HepG2 (cell line): ENCODE measurements around the gene EEF1AKMT3. TPM values are rescaled to one million over a fixed set of nuclear protein-coding genes. Genes with fewer than 3 reads are reported as not detected.
A peak's percentile ranks its signal among the peaks of the same experiment; 100 is the strongest.

Experiments
- ARNTL ChIP-seq: sonication (generic); formaldehyde crosslinking; IDR thresholded peaks from 2 replicates; pipeline ENCODE4 v1.4.0; 2020; ENCODE audit warnings: mild to moderate bottlenecking, missing genetic modification reagents
- DBP ChIP-seq: sonication (generic); formaldehyde crosslinking; IDR thresholded peaks from 2 replicates; pipeline ENCODE4 v1.4.0; 2020; ENCODE audit warnings: missing genetic modification reagents; ENCODE audit errors: not compliant biosample characterization
- POLR2A ChIP-seq, 2 experiments: IDR thresholded peaks; 2 replicates each; pipeline ENCODE4 v1.6.1; 2011; ENCODE audit warnings: low read depth in 2 of 2, low read length in 2 of 2, mild to moderate bottlenecking in 1 of 2, moderate library complexity in 1 of 2; ENCODE audit not compliant: insufficient read depth in 1 of 2
- TIGD3 ChIP-seq: sonication (generic); formaldehyde crosslinking; IDR thresholded peaks from 2 replicates; pipeline ENCODE4 v1.5.1; 2020; ENCODE audit warnings: mild to moderate bottlenecking, missing genetic modification reagents, borderline replicate concordance
- TOPORS ChIP-seq: sonication (generic); formaldehyde crosslinking; IDR thresholded peaks from 2 replicates; pipeline ENCODE4 v1.8.0; 2023; ENCODE audit warnings: mild to moderate bottlenecking, missing genetic modification reagents
- ZBTB40 ChIP-seq, 2 experiments: fragments of 450-650 bp in 1 of 2; sonication (generic) in 1 of 2; formaldehyde crosslinking in 1 of 2; IDR thresholded peaks; 2 replicates each; pipeline versions ENCODE4 v1.6.1 to v1.8.0; 2016 to 2022; ENCODE audit warnings: antibody characterized with exemption in 1 of 2, mild to moderate bottlenecking in 1 of 2, missing genetic modification reagents in 1 of 2
- ZNF3 ChIP-seq: IDR thresholded peaks from 2 replicates; pipeline ENCODE4 v1.7.0; 2017; ENCODE audit warnings: inconsistent platforms
- ZNF557 ChIP-seq: sonication (generic); formaldehyde crosslinking; IDR thresholded peaks from 2 replicates; pipeline ENCODE4 v1.4.0; 2020; ENCODE audit warnings: missing genetic modification reagents
- polyA plus RNA-seq, 8 experiments: library from polyadenylated mRNA; depleted of rRNA in 3 of 8; stranded (reverse) in 7 of 8; unstranded in 1 of 8; fragments of >200 nt; fragmentation: Illumina TruSeq in 4 of 8; extraction: Trizol in 4 of 8; gene quantifications; 2 replicates each; pipeline versions ENCODE4 v1.2.1 to v1.2.3, GENCODE V29; 2011 to 2016; ENCODE audit warnings: low read depth in 4 of 8, missing spikeins in 1 of 8, mixed read lengths in 1 of 8; ENCODE audit not compliant: insufficient read depth in 1 of 8
- total RNA-seq, 5 experiments: library from RNA; depleted of rRNA; stranded (reverse); fragments of >200 nt; fragmentation: Illumina TruSeq; extraction: Trizol; gene quantifications; 2 replicates each; pipeline ENCODE4 v1.2.3, GENCODE V29; 2016; ENCODE audit warnings: low read depth in 1 of 5
- TF ChIP-seq, protein P1 (sequence below), 2 experiments: sonication (generic) in 1 of 2; formaldehyde crosslinking in 1 of 2; IDR thresholded peaks; 2 replicates each; pipeline versions ENCODE4 v1.4.0 to v1.6.1; 2016 to 2020; ENCODE audit warnings: borderline replicate concordance in 1 of 2, low read depth in 1 of 2, mild to moderate bottlenecking in 1 of 2, missing genetic modification reagents in 1 of 2

Gene EEF1AKMT3
- total and polyA plus RNA-seq, 2 of the 13 experiments (the other 11 are each of a cell fraction or from before 2014, with no cell fraction given), result 4.7 to 11.4 TPM

DNA sequence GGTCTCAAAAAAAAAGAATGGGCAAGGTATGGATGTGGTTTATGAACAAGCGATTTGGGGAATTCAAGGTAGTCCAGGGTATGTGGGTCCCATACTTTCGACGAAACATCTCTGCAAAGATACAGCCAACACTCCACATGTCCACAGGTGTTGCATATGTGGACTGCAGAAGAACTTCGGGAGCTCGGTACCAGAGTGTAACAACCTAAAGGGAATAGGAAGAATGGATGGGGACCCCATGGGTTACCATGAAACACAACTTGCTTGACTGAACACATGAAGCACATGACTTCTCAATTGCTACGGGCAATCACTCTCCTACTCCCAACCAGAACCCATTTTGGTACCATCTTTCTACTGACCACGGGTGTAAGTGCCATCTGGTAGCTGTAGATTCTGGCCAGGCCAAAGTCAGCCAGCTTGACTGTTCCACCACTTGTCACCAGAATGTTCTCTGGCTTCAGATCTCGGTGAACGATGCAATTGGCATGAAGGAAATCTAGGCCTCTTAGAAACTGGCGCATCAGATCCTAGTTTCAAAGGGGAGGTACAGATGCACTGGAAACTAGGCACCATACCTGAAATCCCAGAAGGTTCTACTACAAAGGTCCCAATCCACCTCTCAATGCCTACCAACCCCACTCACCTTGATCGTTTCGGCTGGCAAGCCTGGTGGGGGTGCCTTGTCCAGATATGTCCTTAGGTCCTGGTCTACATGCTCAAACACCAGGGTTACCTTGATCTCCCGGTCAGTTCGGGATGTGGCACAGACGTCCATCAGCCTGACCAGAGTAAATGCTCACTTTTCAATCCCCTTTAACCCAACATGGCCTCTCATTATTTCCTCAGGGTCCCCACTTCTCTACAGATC, 21.6 kb upstream of the EEF1AKMT3 start (continued):
- TF ChIP-seq TOPORS (CRISPR knock-in tag), result no peak
- peak; percentile 21 to 27; a peak in 1 of 4 replicates for TF ChIP-seq POLR2A (IDR thresholded peaks at IDR 0.05; ENCODE audit: insufficient read depth in 1 of 2, low read depth in 2 of 2, low read length in 2 of 2)
- 0 out of 2 replicates have a peak, but pooled peaks have one; percentile 7 for TF ChIP-seq ZNF557 (CRISPR knock-in tag)
- TF ChIP-seq TIGD3 (CRISPR knock-in tag), result no peak
- TF ChIP-seq DBP (CRISPR knock-in tag), result no peak
- no peak for TF ChIP-seq ZBTB40 (IDR thresholded peaks at IDR 0.05)
- no peak for TF ChIP-seq ZBTB40 (CRISPR knock-in tag; IDR thresholded peaks at IDR 0.05)
- no peak for TF ChIP-seq ARNTL (CRISPR knock-in tag)
- TF ChIP-seq ZNF3 (CRISPR knock-in tag), result no peak
- TF ChIP-seq, protein P1, sequence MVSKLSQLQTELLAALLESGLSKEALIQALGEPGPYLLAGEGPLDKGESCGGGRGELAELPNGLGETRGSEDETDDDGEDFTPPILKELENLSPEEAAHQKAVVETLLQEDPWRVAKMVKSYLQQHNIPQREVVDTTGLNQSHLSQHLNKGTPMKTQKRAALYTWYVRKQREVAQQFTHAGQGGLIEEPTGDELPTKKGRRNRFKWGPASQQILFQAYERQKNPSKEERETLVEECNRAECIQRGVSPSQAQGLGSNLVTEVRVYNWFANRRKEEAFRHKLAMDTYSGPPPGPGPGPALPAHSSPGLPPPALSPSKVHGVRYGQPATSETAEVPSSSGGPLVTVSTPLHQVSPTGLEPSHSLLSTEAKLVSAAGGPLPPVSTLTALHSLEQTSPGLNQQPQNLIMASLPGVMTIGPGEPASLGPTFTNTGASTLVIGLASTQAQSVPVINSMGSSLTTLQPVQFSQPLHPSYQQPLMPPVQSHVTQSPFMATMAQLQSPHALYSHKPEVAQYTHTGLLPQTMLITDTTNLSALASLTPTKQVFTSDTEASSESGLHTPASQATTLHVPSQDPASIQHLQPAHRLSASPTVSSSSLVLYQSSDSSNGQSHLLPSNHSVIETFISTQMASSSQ (IDR thresholded peaks at IDR 0.05; ENCODE audit: low read depth), result no peak
- TF ChIP-seq, protein P1 (CRISPR knock-in tag; IDR thresholded peaks at IDR 0.05; ENCODE audit: borderline replicate concordance), result no peak
